Endothelial cell of umbilical vein (primary cell): ENCODE results near the gene PNPLA1. TPM values are rescaled to one million over a fixed set of nuclear protein-coding genes. Genes with fewer than 3 reads are reported as not detected.

Experiments
- BruUV-seq: library from RNA; stranded (reverse); fragments of 400-500 nt; replicated peaks from 2 replicates; lab custom pipeline; 2021; lab: Mats Ljungman, UMichigan
- CTCF ChIA-PET: fragments of 300-600, 350-600 bp; sonication (Branson Sonifier 250); formaldehyde crosslinking; loops from one replicate; lab custom pipeline; 2021; ENCODE audit warnings: antibody characterized with exemption, inconsistent platforms; lab: Charles Lee
- POLR2A ChIA-PET: fragments of 300-600, 350-600 bp; sonication (Branson Sonifier 250); formaldehyde crosslinking; loops from one replicate; lab custom pipeline; 2021; ENCODE audit warnings: antibody characterized with exemption, inconsistent platforms; lab: Charles Lee
- DNase-seq: peaks from one replicate; pipeline ENCODE4 v3.0.0-alpha.2; 2011; ENCODE audit warnings: low read depth, low spot score
- FAIRE-seq: peaks from 2 replicates; lab custom pipeline; 2011; peaks lifted over from hg19 to GRCh38; lab: Jason Lieb, UNC
- H2AFZ ChIP-seq: 2 replicates; pipeline ENCODE4 v1.6.0; 2012; ENCODE audit warnings: low read depth, low read length, control low read depth, inconsistent platforms
- H3K27ac ChIP-seq: 2 replicates; pipeline ENCODE4 v1.5.1; 2011; ENCODE audit warnings: low read depth, mild to moderate bottlenecking, control low read depth, low read length, moderate library complexity; ENCODE audit not compliant: insufficient read depth
- H3K27me3 ChIP-seq, 2 experiments: 2 replicates each; pipeline versions ENCODE4 v1.6.0 to v1.6.1; 2011; ENCODE audit warnings: low read length in 2 of 2, mixed read lengths in 1 of 2; ENCODE audit not compliant: control insufficient read depth in 2 of 2, insufficient read depth in 2 of 2
- H3K36me3 ChIP-seq, 2 experiments: 2 replicates in 1 of 2; 3 replicates in 1 of 2; pipeline ENCODE4 v1.5.1; 2011; ENCODE audit warnings: low read length in 2 of 2, mild to moderate bottlenecking in 1 of 2, moderate library complexity in 1 of 2; ENCODE audit not compliant: control insufficient read depth in 2 of 2, insufficient read depth in 2 of 2; ENCODE audit errors: extremely low read depth in 1 of 2
- H3K4me1 ChIP-seq: 3 replicates; pipeline ENCODE4 v1.5.1; 2011; ENCODE audit warnings: mild to moderate bottlenecking, low read length; ENCODE audit not compliant: control insufficient read depth, insufficient read depth; ENCODE audit errors: extremely low read depth
- H3K4me2 ChIP-seq: 2 replicates; pipeline ENCODE4 v1.6.1; 2011; ENCODE audit warnings: low read length, control low read depth, mixed read lengths; ENCODE audit not compliant: insufficient read depth
- H3K4me3 ChIP-seq, 3 experiments: fragments of 200-600 bp in 1 of 3; sonication (generic), shearing (Covaris generic) in 1 of 3; replicated peaks in 1 of 3; 2 replicates each; pipeline ENCODE4 v1.5.1; 2011 to 2016; ENCODE audit warnings: control low read depth in 3 of 3, low read length in 3 of 3, mild to moderate bottlenecking in 2 of 3, inconsistent platforms in 1 of 3, low read depth in 1 of 3, moderate library complexity in 1 of 3; ENCODE audit not compliant: insufficient read depth in 1 of 3
- H3K79me2 ChIP-seq: 2 replicates; pipeline ENCODE4 v1.6.0; 2012; ENCODE audit warnings: low read length, inconsistent platforms; ENCODE audit not compliant: control insufficient read depth, insufficient read depth
- H3K9ac ChIP-seq: replicated peaks from 2 replicates; pipeline ENCODE3; 2011; ENCODE audit warnings: low read length, control low read depth; ENCODE audit not compliant: insufficient read depth; ENCODE audit errors: extremely low read depth
- H3K9me1 ChIP-seq: replicated peaks from 3 replicates; pipeline ENCODE4 v1.6.0; 2011; ENCODE audit warnings: mild to moderate bottlenecking, low read length; ENCODE audit not compliant: control insufficient read depth, insufficient read depth; ENCODE audit errors: extremely low read depth
- H3K9me3 ChIP-seq: replicated peaks from 2 replicates; pipeline ENCODE4 v1.5.1; 2012; ENCODE audit warnings: low read length, inconsistent platforms; ENCODE audit not compliant: control insufficient read depth, insufficient read depth
- H4K20me1 ChIP-seq: replicated peaks from 2 replicates; pipeline ENCODE3; 2011; ENCODE audit warnings: mild to moderate bottlenecking, low read length; ENCODE audit not compliant: control insufficient read depth, insufficient read depth; ENCODE audit errors: extremely low read depth
- CTCF ChIP-seq, 2 donors: IDR thresholded peaks; 1 replicate in 1 of 2; 2 replicates in 1 of 2; pipeline ENCODE4 v1.5.1; 2011; ENCODE audit warnings: low read length in 2 of 2, mild to moderate bottlenecking in 2 of 2, moderate library complexity in 2 of 2, control low read depth in 1 of 2, inconsistent platforms in 1 of 2, low read depth in 1 of 2; ENCODE audit not compliant: insufficient read depth in 1 of 2; ENCODE audit errors: extremely low read depth in 1 of 2
- EZH2 ChIP-seq: IDR thresholded peaks from 2 replicates; pipeline ENCODE4 v1.6.1; 2012; ENCODE audit warnings: borderline replicate concordance, low read depth, mild to moderate bottlenecking, moderate library complexity, low read length, inconsistent platforms; ENCODE audit not compliant: severe bottlenecking
- FOS ChIP-seq: IDR thresholded peaks from 2 replicates; pipeline ENCODE4 v1.6.1; 2011; ENCODE audit warnings: mild to moderate bottlenecking, low read length, moderate library complexity, borderline replicate concordance; ENCODE audit not compliant: insufficient read depth
- GATA2 ChIP-seq: IDR thresholded peaks from 2 replicates; pipeline ENCODE4 v1.7.0; 2011; ENCODE audit warnings: low read depth, mild to moderate bottlenecking, moderate library complexity, mixed read lengths, low read length; ENCODE audit not compliant: insufficient read length, insufficient read depth
- JUN ChIP-seq: IDR thresholded peaks from 2 replicates; pipeline ENCODE4 v1.6.1; 2011; ENCODE audit warnings: borderline replicate concordance, low read depth; ENCODE audit not compliant: insufficient read length, insufficient read depth
- MAX ChIP-seq: IDR thresholded peaks from 2 replicates; pipeline ENCODE4 v1.6.1; 2011; ENCODE audit not compliant: insufficient read depth, insufficient read length
- MYC ChIP-seq: IDR thresholded peaks from one replicate; pipeline ENCODE4 v1.6.1; 2011; ENCODE audit warnings: mild to moderate bottlenecking, low read depth, low read length
- POLR2A ChIP-seq: IDR thresholded peaks from 2 replicates; pipeline ENCODE4 v1.6.1; 2012; ENCODE audit warnings: low read depth, mild to moderate bottlenecking, control low read depth, low read length
- POLR2AphosphoS5 ChIP-seq: IDR thresholded peaks from 2 replicates; pipeline ENCODE4 v1.6.1; 2012; ENCODE audit warnings: low read depth, mild to moderate bottlenecking, control low read depth, low read length, moderate library complexity; ENCODE audit not compliant: insufficient read depth
- dilution Hi-C: fragments of 300-500 bp; cut with MboI; formaldehyde crosslinking; loops from one replicate; pipeline ENCODE4 v1.15.0; 2019; ENCODE audit warnings: low sequenced_read_pairs; ENCODE audit not compliant: extremely low pct_ligation_motif_present
- intact Hi-C: fragments of 100-400 bp; cut with micrococcal nuclease; formaldehyde crosslinking; loops from one replicate; pipeline ENCODE4 v1.10.0; 2022
- polyA plus RNA-seq, 4 experiments: library from polyadenylated mRNA; depleted of rRNA in 3 of 4; stranded (reverse) in 3 of 4; unstranded in 1 of 4; fragments of >200 nt; gene quantifications; 2 replicates each; pipeline versions ENCODE4 v1.2.1 to v1.2.3, GENCODE V29; 2011 to 2012; ENCODE audit warnings: missing spikeins in 1 of 4
- total RNA-seq: library from RNA; stranded (reverse); gene quantifications from 2 replicates; pipeline ENCODE4 v1.2.3, GENCODE V29; 2021

Gene PNPLA1
- total and polyA plus RNA-seq, 2 donors (not counting 3 experiments of a cell fraction or from before 2014, with no cell fraction given), result not detected

- Histone ChIP-seq H2AFZ (no peak overlapping the region), H3K4me3 (no peak overlapping the region), H3K4me1 (no peaks in the 10 kb centered on the region), H3K36me3 (peaks cover 19 to 41% of the 10 kb centered on the region in 2 experiments), H3K9ac (no peak overlapping the region), H3K79me2 (no peaks in the 10 kb centered on the region), H3K27ac (no peak overlapping the region), H3K9me1 (no peaks in the 10 kb centered on the region), H4K20me1 (peaks cover 2% of the 10 kb centered on the region), H3K27me3 (no peaks in the 10 kb centered on the region), H3K9me3 (no peaks in the 10 kb centered on the region), H3K4me2 (no peak overlapping the region)
- no TSS peak for BruUV-seq
- dilution Hi-C loops (no loop called here), intact Hi-C loops (no loop called here)
- TF ChIP-seq FOS (no peak), JUN (no peak), EZH2 (no peak), POLR2AphosphoS5 (no peak), MAX (no peak), POLR2A (no peak), CTCF (IDR thresholded peaks at IDR 0.05; ENCODE audit: extremely low read depth in 1 of 2, insufficient read depth in 1 of 2, low read depth in 1 of 2, low read length in 2 of 2) (no peak), MYC (no peak), GATA2 (no peak)
- CTCF ChIA-PET, result interaction anchor here (1.1 to 1.4 kb wide), 3 partner anchors 13 to 70 kb away, joined by 3 to 4 read pairs (median 3); no protein-coding TSS in a partner anchor
- POLR2A ChIA-PET, result no interaction called here
- FAIRE-seq (no peak), DNase-seq (no peak)
Measured at GRCh38 chr6:36232172-36232571, 37.7 kb upstream of the PNPLA1 start.
